ENCODE results near the gene CSMD2.

DNA sequence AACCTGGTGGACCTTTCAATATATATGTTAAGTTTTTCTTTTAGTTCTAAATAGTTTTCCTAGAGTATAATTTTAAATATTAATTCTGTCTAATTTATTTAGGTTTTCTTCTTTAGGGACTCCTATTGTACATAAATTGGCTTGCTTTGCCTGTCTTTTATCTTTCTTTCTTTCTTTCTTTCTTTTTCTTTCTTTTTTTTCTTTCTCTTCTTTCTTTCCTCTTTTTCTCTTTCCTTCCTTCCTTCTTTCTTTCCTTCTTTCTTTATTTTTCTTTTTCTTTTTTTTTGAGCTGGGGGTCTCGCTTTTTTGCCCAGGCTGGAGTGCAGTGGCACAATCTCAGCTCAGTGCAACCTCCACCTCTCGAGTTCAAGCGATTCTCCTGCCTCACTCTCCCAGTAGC is 657.4 kb downstream of the CSMD2 start:
- TF ChIP-seq FOXM1 (IDR thresholded peaks at IDR 0.05; ENCODE audit: borderline replicate concordance) = no peak
- no peak for TF ChIP-seq TARDBP (IDR thresholded peaks at IDR 0.05)
- TF ChIP-seq BHLHE40 (IDR thresholded peaks at IDR 0.05; ENCODE audit: borderline replicate concordance) = no peak
- no peak for TF ChIP-seq ARNT (IDR thresholded peaks at IDR 0.05)
- no peak for TF ChIP-seq ELF4 (IDR thresholded peaks at IDR 0.05)
- no peak for TF ChIP-seq FOXK2 (IDR thresholded peaks at IDR 0.05)
- TF ChIP-seq, protein P1, sequence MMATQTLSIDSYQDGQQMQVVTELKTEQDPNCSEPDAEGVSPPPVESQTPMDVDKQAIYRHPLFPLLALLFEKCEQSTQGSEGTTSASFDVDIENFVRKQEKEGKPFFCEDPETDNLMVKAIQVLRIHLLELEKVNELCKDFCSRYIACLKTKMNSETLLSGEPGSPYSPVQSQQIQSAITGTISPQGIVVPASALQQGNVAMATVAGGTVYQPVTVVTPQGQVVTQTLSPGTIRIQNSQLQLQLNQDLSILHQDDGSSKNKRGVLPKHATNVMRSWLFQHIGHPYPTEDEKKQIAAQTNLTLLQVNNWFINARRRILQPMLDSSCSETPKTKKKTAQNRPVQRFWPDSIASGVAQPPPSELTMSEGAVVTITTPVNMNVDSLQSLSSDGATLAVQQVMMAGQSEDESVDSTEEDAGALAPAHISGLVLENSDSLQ (IDR thresholded peaks at IDR 0.05) = no peak

All from HEK293T (cell line).